GM04503 (cell line): ENCODE data around the gene ADAMTS9.

Experiments used
- DNase-seq: peaks from one replicate; pipeline ENCODE4 v3.0.0-alpha.2; 2012; ENCODE audit warnings: low read depth

ADAMTS9 gene

DNA sequence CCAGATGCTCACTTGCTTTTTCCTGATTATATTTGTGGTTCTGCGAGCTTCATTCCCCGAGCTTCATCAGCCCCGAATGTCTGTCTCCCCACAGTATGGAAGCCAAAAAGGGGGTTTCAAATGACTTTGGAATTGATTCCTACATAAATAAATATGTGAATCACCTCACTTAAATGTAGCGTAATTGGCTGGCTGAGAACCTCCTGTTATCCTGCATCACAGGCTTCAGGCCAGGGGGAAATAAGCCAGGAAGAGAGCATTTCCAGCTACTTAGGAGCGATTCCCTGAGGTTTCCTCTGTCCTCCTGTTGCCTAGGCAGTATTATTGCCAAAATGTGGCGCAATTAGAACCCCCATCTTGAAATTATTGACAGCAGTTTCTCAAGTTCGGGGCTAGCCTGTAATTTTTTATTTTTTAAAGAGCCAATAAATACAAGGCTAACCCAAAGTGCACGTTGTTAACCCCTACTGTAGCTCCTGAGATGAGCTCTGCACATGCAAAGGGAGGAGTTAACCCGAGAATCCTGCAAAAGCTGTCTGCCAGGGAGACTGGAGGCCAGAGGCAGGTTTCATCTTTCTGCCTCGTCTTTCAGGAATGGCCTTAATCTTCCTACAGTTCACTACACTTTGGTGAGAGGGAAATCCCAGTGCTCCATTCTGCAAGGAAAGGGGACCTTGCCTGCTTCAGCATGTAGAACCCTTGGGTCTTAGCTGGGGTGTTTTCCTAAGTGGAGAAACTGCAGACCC is 148.2 kb downstream of the ADAMTS9 start:
- DNase-seq: peak; percentile 21

GRCh38 chr3:64536166-64536565 is 151.6 kb downstream of the ADAMTS9 start:
- no peak for DNase-seq

DNA sequence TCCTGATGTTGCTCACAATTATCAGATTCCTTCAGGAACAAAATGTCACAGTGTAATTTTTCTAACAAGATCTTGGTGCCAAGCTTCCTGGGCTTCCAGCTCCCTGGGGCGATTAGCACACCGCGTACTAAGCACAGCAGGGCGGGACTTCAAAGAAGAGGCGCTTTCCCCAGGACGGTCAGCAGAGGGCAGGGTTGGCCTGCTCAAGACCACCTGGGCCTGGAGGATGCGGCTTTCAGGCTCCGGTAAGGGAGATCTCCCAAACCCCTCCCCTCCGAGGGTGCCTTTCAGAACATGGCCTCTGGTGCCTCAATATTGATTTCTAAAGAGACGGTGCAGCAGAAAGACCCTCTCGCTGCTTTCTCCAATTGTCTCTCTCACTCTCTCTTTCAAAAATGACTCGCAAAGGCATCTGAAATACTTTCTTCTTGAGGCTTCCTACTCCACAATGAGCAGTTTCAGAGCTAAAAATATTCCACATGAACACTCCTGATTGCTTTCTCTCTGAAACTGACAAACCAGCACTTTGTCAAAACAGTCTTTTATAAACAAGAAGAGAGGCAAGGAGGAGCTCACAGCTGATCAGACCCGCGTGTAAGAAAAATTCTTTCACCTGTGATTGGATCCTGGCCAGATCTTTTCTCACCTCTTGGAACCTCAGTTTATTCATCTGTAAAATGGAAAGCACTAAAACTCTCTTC is 154.0 kb downstream of the ADAMTS9 start:
- peak; percentile 20 for DNase-seq

- DNase-seq: peak; percentile 15
These were observed 157.3 kb downstream of the ADAMTS9 start for GRCh38 chr3:64530434-64531049.

DNA sequence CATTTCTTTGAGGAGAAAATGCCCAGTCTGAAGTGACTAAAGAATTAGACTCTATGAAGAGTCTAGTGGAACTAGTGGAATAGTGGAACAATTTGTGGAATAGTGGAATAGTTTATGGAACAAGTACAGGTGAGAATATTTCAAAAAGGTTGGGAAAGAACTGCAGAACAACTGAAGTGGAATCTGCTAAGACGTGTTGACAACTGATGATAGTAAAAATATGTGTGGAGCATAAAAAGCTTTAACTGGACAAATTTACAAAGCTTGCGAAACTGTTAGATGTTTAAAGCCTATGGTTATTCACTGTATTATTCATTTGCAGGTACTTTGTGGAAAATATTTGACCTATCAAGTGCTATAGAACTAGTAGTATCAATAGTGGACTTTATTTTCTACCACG is 164.5 kb downstream of the ADAMTS9 start:
- DNase-seq: no peak

DNA sequence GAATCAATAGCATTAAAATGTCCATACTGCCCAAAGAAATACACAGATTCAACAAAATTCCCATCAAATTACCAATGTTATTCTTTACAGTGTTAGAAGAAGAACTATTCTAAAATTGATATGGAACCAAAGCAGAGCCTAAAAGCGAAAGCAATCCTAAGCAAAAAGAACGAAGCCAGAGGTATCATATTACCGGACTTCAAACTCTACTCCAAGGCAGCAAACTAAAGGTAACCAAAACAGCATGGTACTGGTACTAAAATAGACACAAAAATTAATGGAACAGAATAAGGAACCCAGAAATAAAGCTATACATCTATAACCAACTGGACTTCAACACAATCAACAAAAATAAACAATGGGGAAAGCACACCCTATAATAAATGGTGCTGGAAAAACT is 167.5 kb downstream of the ADAMTS9 start:
- DNase-seq: no peak

DNA sequence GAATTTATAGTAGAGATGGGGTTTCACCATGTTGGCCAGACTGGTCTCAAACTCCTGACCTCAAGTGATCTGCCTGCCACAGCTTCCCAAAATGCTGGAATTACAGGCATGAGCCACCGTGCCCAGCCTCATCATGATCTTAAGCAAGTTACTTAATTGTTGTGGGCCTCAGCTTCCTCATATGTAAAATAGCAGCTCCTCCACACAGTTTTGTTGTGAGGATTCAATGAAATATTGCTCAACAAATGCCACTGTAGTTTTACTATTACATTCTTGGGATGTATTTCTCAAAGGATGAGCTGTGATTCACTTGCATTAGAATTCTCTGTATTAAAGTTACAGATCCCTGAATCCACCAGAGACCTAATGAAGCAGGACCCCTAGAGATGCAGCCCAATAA is 168.8 kb downstream of the ADAMTS9 start:
- DNase-seq: peak; percentile 60

- no peak for DNase-seq
These were observed 169.3 kb downstream of the ADAMTS9 start for GRCh38 chr3:64518496-64518895.

DNA sequence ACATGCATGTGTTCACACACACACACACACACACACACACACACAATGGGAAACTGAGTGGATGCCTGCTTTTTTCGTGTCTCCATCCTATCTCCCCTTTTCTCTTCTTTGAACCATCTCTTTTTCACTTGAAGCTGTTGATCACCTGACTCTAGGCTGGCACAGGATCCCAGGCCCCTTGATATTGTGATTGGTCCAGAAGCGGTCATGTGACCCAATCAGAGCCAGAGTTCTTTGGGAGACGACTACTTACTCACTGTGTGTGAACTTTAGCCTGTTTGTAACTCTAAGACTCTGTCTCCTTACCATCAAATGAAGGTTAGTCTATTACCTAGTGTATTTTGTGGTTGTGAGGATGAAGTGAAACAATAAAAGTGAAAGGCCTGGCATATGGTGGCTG is 172.9 kb downstream of the ADAMTS9 start:
- DNase-seq: no peak

DNA sequence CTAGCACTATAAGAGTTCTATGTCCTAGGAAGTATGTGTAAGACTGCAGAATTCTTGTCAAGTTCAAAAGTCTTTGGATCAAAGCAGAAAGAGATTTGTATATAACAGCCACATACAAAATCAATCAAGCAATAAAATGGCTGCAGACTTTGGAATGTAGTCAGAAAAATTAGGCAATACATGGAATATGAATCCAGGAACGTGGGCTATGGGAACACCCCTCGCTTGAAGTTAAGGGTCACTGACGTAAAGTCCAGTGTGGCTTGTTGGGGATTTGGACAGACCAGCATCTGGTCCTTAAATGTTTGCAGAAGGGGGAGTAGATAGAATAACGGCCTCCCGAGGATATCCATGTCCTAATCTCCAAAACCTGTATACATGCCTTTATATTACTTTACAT is 178.6 kb downstream of the ADAMTS9 start:
- DNase-seq: no peak

DNA sequence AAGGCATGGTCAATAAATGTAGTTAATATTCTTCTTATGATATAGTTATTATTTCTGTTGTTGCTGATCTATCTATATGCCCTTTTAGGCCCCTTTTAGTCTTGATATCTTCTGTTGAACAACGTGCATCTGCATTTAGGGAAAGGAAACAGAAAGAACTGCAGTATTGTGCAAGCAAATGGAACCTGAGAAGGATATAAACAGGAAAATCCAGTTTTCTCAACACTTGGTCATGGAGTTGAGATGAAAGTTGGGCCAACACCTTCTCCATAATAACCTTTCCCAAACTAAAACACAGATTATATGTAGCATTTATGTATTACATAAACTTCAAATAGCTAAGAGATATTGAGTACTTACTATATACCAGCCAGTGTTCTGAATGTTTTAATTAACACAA is 179.7 kb downstream of the ADAMTS9 start:
- no peak for DNase-seq

DNA sequence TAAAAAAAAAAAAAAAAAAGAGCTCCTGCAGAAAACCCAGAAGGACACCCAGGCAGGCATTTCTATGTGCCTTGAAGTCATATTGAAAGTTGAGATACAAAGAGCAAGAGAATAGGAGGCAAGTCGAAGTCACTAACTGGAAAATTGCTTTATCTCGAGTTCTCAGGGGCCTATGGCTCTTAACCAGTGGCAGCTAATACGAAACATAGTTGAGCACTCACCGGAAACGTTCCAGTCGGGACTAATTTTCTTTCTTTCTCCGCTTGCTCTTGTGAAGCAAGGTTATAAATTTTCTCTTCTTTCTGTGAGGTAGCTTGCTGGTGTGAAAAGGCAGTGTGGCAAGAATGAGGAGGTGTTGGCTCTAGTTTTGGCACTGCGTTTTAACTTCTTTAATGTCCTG is 181.5 kb downstream of the ADAMTS9 start:
- DNase-seq: no peak

DNA sequence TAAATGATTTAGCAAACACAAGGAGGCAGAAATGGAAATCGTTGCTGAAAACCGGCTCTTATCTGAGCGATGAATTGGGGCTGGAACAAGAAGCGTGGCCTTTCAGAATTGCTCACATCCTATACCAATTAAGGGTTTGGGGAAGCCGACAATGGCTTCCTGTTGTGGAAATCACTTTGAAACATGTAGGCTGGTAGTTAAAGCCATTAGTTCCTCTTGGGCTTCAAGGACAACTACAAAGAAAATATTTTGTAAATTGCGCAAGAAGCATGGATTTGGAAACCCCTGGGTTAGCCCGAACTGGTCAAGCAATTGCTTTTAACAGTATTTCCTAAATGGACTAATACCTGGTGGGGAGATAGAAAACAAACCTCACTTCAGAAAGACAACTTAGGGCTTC is 182.4 kb downstream of the ADAMTS9 start:
- DNase-seq: no peak

- DNase-seq: no peak
These were observed 185.5 kb downstream of the ADAMTS9 start for GRCh38 chr3:64502284-64502683.

GRCh38 chr3:64501298-64501906 is 186.4 kb downstream of the ADAMTS9 start:
- no peak for DNase-seq

DNA sequence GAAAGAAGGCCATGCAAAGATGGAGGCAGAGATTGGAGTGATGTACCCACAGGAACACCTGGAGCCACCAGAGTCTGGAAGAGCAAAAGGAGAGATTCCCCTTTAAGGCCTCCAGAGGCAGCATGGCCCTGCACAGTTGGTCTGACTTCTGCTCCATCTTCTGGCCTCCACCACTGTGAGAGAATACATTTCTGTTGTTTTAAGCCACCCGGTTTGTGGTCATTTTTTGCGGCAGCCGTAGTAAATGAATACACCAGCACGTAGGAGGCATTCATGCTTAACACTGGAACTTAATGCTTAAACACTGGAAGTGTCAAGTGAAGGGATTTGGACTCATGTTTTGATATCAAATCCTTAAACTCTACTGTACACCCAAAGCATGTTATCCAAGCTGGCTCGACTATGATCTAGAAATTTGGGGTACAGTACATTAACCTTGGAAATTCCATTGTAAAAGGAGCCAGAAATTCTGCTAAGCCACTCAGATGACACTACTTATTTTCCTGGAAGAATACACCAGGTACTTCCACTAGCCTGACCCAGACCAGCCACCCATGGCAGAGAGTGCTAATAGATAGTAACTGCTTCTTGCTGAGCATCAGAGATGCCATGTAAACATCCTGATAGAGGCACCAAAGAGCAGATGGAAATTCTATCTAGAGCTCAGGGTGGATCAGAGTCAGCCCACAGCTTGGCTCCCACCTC is 190.9 kb downstream of the ADAMTS9 start:
- no peak for DNase-seq

DNA sequence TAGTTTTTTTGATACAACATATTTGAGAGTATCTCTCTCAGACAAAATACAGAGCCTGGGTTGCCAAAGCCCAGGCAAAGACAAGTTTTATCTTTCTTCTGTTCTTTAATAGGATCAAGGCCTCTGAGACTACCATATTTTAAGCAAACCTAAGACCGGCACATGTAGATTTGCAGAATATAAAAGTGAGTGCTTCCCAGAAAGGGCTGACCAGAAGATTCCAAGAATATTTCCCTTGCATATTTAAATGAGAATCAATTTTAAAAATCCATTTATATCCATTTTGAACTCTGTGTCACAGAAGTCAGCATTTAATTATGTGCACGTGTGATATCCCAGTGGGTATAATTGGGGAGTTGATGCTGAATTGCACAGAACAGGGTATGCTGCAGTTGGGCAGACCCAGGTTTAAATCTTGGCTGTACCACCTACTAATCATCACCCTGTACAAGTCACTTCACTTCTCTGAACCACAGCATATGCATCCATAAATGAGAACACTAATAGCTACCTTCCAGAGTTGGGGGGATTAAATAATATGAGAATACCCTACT is 191.9 kb downstream of the ADAMTS9 start:
- DNase-seq: no peak

GRCh38 chr3:64495121-64495780 is 192.5 kb downstream of the ADAMTS9 start:
- no peak for DNase-seq

GRCh38 chr3:64494526-64494925 is 193.3 kb downstream of the ADAMTS9 start:
- no peak for DNase-seq

- no peak for DNase-seq
These were observed 194.7 kb downstream of the ADAMTS9 start for GRCh38 chr3:64493149-64493548.

- DNase-seq: no peak
These were observed 196.0 kb downstream of the ADAMTS9 start for GRCh38 chr3:64491843-64492242.
